GM12878 (cell line): ENCODE data around the gene UNC5B. TPM values are rescaled to one million over a fixed set of nuclear protein-coding genes. Genes with fewer than 3 reads are reported as not detected.

Source experiments
- ATAC-seq: fragments of 200-7000 bp; cut with Tn5 transposase; 3 replicates; pipeline ENCODE4 v1.9.1; 2020; ENCODE audit warnings: mild to moderate bottlenecking, moderate library complexity
- BruUV-seq: library from RNA; stranded (reverse); fragments of 400-500 nt; replicated peaks from 2 replicates; lab custom pipeline; 2021; lab: Mats Ljungman, UMichigan
- CTCF ChIA-PET: fragments of 300-600 bp; sonication (Branson Sonifier 250); formaldehyde crosslinking; extraction: SDS; loops from one replicate; lab custom pipeline; 2021; ENCODE audit warnings: inconsistent platforms; lab: Yijun Ruan, JAX
- POLR2A ChIA-PET: fragments of 350-600 bp; formaldehyde crosslinking; extraction: SDS; loops from one replicate; lab custom pipeline; 2021; ENCODE audit warnings: inconsistent platforms; lab: Charles Lee
- RAD21 ChIA-PET: fragments of 300-600 bp; sonication (Branson Sonifier 250); formaldehyde crosslinking; loops from one replicate; lab custom pipeline; 2023; ENCODE audit warnings: antibody characterized with exemption; ENCODE audit not compliant: unreplicated experiment; lab: Charles Lee
- SMC1A ChIA-PET: fragments of 300-600 bp; sonication (Branson Sonifier 250); formaldehyde crosslinking; loops from one replicate; lab custom pipeline; 2023; ENCODE audit not compliant: unreplicated experiment, uncharacterized antibody; lab: Charles Lee
- DNase-seq: peaks from one replicate; pipeline ENCODE4 v3.0.0-alpha.2; 2011; ENCODE audit warnings: low read depth, low spot score
- FAIRE-seq: peaks from 3 replicates; lab custom pipeline; 2011; peaks lifted over from hg19 to GRCh38; lab: Jason Lieb, UNC
- H2AFZ ChIP-seq: 2 replicates; pipeline ENCODE4 v1.6.0; 2011; ENCODE audit warnings: low read depth, low read length, control low read depth; ENCODE audit not compliant: control insufficient read depth
- H3K27ac ChIP-seq: 2 replicates; pipeline ENCODE4 v1.5.1; 2011; ENCODE audit warnings: control low read depth; ENCODE audit not compliant: control insufficient read depth, insufficient read depth
- H3K27me3 ChIP-seq, 2 experiments: replicated peaks in 1 of 2; 2 replicates each; pipeline versions ENCODE4 v1.6.0 to v1.6.1; 2011; ENCODE audit warnings: low read length in 1 of 2; ENCODE audit not compliant: control insufficient read depth in 2 of 2, insufficient read depth in 2 of 2
- H3K36me3 ChIP-seq, 2 experiments: 2 replicates each; pipeline ENCODE4 v1.5.1; 2011; ENCODE audit warnings: low read length in 1 of 2; ENCODE audit not compliant: control insufficient read depth in 2 of 2, insufficient read depth in 2 of 2
- H3K4me1 ChIP-seq: 2 replicates; pipeline ENCODE4 v1.6.1; 2011; ENCODE audit warnings: mild to moderate bottlenecking, low read length, moderate library complexity, mixed read lengths; ENCODE audit not compliant: control insufficient read depth, insufficient read depth
- H3K4me2 ChIP-seq: 2 replicates; pipeline ENCODE4 v1.6.0; 2011; ENCODE audit warnings: control low read depth; ENCODE audit not compliant: control insufficient read depth, insufficient read depth
- H3K4me3 ChIP-seq: fragments of 200-600 bp; sonication (generic); 2 replicates; pipeline ENCODE4 v1.5.1; 2016
- H3K79me2 ChIP-seq: 2 replicates; pipeline ENCODE4 v1.6.0; 2011; ENCODE audit warnings: low read length; ENCODE audit not compliant: control insufficient read depth, insufficient read depth
- H3K9ac ChIP-seq: 2 replicates; pipeline ENCODE4 v1.8.0; 2011; ENCODE audit warnings: low read length, control low read depth, mixed read lengths; ENCODE audit not compliant: control insufficient read depth, insufficient read depth
- H3K9me3 ChIP-seq: replicated peaks from 3 replicates; pipeline ENCODE4 v1.5.1; 2011; ENCODE audit warnings: mild to moderate bottlenecking, low read length; ENCODE audit not compliant: control insufficient read depth, insufficient read depth
- H4K20me1 ChIP-seq: 2 replicates; pipeline ENCODE4 v1.6.0; 2011; ENCODE audit not compliant: control insufficient read depth, insufficient read depth
- BHLHE40 ChIP-seq, 2 experiments: fragments of 450-650 bp in 1 of 2; IDR thresholded peaks; 2 replicates each; pipeline ENCODE4 v1.6.1; 2011 to 2017; ENCODE audit warnings: low read depth in 2 of 2, borderline replicate concordance in 1 of 2, improper control_type of control experiment in 1 of 2, low read length in 1 of 2, mild to moderate bottlenecking in 1 of 2
- CBX5 ChIP-seq: sonication (generic); IDR thresholded peaks from 2 replicates; pipeline ENCODE4 v1.6.1; 2016; ENCODE audit warnings: low read depth, moderate library complexity, mild to moderate bottlenecking, inconsistent platforms
- CHD2 ChIP-seq: IDR thresholded peaks from 2 replicates; pipeline ENCODE4 v1.6.1; 2011; ENCODE audit warnings: low read depth, low read length, improper control_type of control experiment, borderline replicate concordance
- EGR1 ChIP-seq, 2 experiments: IDR thresholded peaks; 1 replicate in 1 of 2; 2 replicates in 1 of 2; pipeline ENCODE4 v1.6.1; 2011 to 2012; ENCODE audit warnings: low read depth in 2 of 2, low read length in 2 of 2, borderline replicate concordance in 1 of 2, mild to moderate bottlenecking in 1 of 2, moderate library complexity in 1 of 2
- NFYA ChIP-seq: IDR thresholded peaks from 2 replicates; pipeline ENCODE4 v1.6.1; 2011; ENCODE audit warnings: low read depth, mild to moderate bottlenecking, low read length, improper control_type of control experiment, borderline replicate concordance
- POLR2AphosphoS2 ChIP-seq: IDR thresholded peaks from 2 replicates; pipeline ENCODE4 v1.6.1; 2011; ENCODE audit warnings: low read depth, mild to moderate bottlenecking, low read length, improper control_type of control experiment, moderate library complexity
- RFX5 ChIP-seq: IDR thresholded peaks from 2 replicates; pipeline ENCODE4 v1.6.1; 2011; ENCODE audit warnings: low read depth, low read length, improper control_type of control experiment
- TAF1 ChIP-seq: IDR thresholded peaks from 2 replicates; pipeline ENCODE4 v1.6.1; 2011; ENCODE audit warnings: mild to moderate bottlenecking, low read depth, low read length, borderline replicate concordance
- TCF12 ChIP-seq: IDR thresholded peaks from 2 replicates; pipeline ENCODE4 v1.6.1; 2011; ENCODE audit warnings: low read depth, mild to moderate bottlenecking, low read length
- ZNF24 ChIP-seq: fragments of 450-650 bp; IDR thresholded peaks from 2 replicates; pipeline ENCODE4 v1.6.1; 2017; ENCODE audit warnings: antibody characterized with exemption, mild to moderate bottlenecking
- WGBS: methylation state at CpG from one replicate; pipeline ENCODE4 v1.1.6; 2016; ENCODE audit warnings: low lambda C conversion rate; ENCODE audit not compliant: insufficient replicate concordance, insufficient coverage; ENCODE audit errors: missing lambda C conversion rate; 5-methylcytosine and 5-hydroxymethylcytosine counted together
- in situ Hi-C: fragments of 300-500 bp; cut with MboI; formaldehyde crosslinking; loops from 9 replicates; pipeline ENCODE4 v1.14.3; 2018; ENCODE audit warnings: mixed read lengths
- intact Hi-C: fragments of 100-400 bp; cut with micrococcal nuclease; formaldehyde crosslinking; loops from one replicate; pipeline ENCODE4 v1.14.2; 2022; ENCODE audit not compliant: unreplicated experiment
- polyA plus RNA-seq, 11 experiments: library from polyadenylated mRNA; depleted of rRNA in 4 of 11; unstranded in 6 of 11; stranded (reverse) in 5 of 11; fragments of >200 nt; fragmentation: Nextera tagmentation in 4 of 11; fragmentation: Illumina TruSeq in 1 of 11; extraction: Ambion mirVana in 4 of 11; extraction: Trizol in 1 of 11; gene quantifications; 1 replicate in 1 of 11; 2 replicates in 10 of 11; pipeline versions ENCODE4 v1.2.1 to v1.2.3, GENCODE V29; 2011 to 2016; ENCODE audit warnings: inconsistent platforms in 2 of 11, missing spikeins in 2 of 11, low read depth in 1 of 11
- total RNA-seq, 4 experiments: library from RNA; depleted of rRNA in 3 of 4; stranded (reverse); fragments of >200 nt in 3 of 4; fragmentation: Illumina TruSeq in 1 of 4; extraction: Trizol in 1 of 4; gene quantifications; 2 replicates each; pipeline versions ENCODE4 v1.2.1 to v1.2.3, GENCODE V29; 2013 to 2021

The UNC5B gene
- total and polyA plus RNA-seq, 10 of the 15 experiments (the other 5 are each of a cell fraction or from before 2014, with no cell fraction given), result 0.03 to 0.08 TPM; not detected in 8

DNA sequence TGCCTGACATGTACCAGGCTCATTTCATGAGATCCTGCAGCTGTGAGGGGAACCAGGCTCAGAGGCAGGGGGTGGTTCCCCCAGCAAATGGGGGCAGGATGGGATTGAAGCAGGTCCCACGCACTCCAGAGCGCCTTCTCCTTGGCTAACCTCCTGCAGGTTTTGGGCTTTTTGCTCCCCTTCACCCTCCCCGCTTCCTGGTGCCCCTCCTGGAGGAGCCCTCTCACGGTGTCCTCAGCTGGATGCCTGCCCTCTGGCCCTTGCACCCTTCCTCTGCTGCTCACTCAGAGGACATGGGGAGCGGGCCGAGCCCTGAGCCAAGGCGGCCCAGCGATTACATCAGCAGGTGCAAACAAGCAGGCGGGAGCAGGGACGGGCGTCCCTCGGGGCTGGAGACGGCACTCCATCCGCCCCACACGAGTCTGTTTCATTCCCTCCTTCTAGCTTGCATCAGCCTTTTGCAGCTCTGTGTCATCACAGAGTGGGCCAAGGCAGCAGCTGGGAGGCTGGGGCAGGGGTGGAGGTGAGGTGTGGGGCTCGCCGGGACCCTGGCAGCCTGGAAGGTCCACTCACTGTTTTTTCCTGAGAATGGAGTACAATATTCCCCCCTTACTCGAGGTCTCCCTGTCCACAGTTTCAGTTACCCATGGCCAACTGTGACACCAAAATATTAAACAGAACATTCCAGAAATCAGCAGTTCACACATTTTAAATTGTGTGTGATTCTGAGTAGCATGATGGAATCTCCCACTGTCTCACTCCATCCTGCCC is 54.0 kb downstream of the UNC5B start:
- Histone ChIP-seq H3K79me2 (no peaks in the 10 kb centered on the region), H3K9me3 (no peaks in the 10 kb centered on the region), H3K36me3 (no peaks in the 10 kb centered on the region), H3K27ac (no peak overlapping the region), H3K4me3 (no peak overlapping the region), H3K27me3 (peaks cover 0 to 2% of the 10 kb centered on the region in 2 experiments; a peak in 3 of 4 replicates), H2AFZ (no peak overlapping the region), H3K4me2 (no peak overlapping the region), H4K20me1 (no peaks in the 10 kb centered on the region), H3K9ac (no peak overlapping the region), H3K4me1 (no peaks in the 10 kb centered on the region)
- BruUV-seq, result no TSS peak
- TF ChIP-seq CBX5 (no peak), RFX5 (no peak), TAF1 (no peak), POLR2AphosphoS2 (no peak), TCF12 (no peak), ZNF24 (no peak), EGR1 (IDR thresholded peaks at IDR 0.05; ENCODE audit: borderline replicate concordance in 1 of 2, low read depth in 2 of 2, low read length in 2 of 2) (no peak), CHD2 (no peak), BHLHE40 (IDR thresholded peaks at IDR 0.05; ENCODE audit: borderline replicate concordance in 1 of 2, low read depth in 2 of 2, low read length in 1 of 2) (no peak), NFYA (no peak)
- in situ Hi-C loops (no loop called here), intact Hi-C loops (loop anchor here (5.0 kb wide), 1 partner anchor 339 kb away; no protein-coding TSS in a partner anchor)
- FAIRE-seq (no peak), ATAC-seq (no peak), DNase-seq (no peak)
- WGBS, result 34% methylated on average over 18 of the region's 18 CpGs
- ChIA-PET SMC1A (no interaction called here), POLR2A (no interaction called here), CTCF (interaction anchor here (1.0 kb wide), 1 partner anchor 8 kb away, joined by 5 read pairs; no protein-coding TSS in a partner anchor), RAD21 (no interaction called here)
